ENCODE results near the gene SPSB1.

The SPSB1 gene

DNA sequence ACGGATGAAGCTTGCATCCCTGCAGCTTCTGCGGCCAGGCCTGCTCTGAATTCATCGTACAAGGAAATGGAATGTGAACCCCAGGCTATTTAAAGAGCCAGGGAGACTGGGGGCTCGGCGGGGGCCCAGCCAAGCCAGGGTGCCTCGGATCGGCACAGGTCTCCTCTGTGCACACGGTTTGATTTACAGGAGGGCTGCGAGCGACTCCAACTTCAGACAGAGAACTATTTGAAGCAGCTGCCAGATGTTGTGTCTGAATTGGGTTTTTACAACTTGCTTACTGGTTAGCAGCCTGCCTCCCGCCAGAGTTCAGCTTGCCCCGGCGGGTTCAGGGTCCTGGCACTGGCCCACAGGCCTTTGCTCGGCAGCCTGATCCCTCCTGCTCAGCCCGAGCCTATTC, 83.2 kb downstream of the SPSB1 start:
- ChIA-PET CTCF (no interaction called here), POLR2A (ENCODE audit: low non-redundant PET) (interaction anchor here (0.6 kb wide), 1 partner anchor 111 kb away, joined by 3 read pairs; no protein-coding TSS in a partner anchor)
- no peak overlapping the region for H3K27ac ChIP-seq
- DNase-seq (ENCODE audit: low spot score) = no peak
- TF ChIP-seq, protein P1, sequence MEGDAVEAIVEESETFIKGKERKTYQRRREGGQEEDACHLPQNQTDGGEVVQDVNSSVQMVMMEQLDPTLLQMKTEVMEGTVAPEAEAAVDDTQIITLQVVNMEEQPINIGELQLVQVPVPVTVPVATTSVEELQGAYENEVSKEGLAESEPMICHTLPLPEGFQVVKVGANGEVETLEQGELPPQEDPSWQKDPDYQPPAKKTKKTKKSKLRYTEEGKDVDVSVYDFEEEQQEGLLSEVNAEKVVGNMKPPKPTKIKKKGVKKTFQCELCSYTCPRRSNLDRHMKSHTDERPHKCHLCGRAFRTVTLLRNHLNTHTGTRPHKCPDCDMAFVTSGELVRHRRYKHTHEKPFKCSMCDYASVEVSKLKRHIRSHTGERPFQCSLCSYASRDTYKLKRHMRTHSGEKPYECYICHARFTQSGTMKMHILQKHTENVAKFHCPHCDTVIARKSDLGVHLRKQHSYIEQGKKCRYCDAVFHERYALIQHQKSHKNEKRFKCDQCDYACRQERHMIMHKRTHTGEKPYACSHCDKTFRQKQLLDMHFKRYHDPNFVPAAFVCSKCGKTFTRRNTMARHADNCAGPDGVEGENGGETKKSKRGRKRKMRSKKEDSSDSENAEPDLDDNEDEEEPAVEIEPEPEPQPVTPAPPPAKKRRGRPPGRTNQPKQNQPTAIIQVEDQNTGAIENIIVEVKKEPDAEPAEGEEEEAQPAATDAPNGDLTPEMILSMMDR (conservative IDR thresholded peaks at IDR 0.05; ENCODE audit: low read depth) = no peak

DNA sequence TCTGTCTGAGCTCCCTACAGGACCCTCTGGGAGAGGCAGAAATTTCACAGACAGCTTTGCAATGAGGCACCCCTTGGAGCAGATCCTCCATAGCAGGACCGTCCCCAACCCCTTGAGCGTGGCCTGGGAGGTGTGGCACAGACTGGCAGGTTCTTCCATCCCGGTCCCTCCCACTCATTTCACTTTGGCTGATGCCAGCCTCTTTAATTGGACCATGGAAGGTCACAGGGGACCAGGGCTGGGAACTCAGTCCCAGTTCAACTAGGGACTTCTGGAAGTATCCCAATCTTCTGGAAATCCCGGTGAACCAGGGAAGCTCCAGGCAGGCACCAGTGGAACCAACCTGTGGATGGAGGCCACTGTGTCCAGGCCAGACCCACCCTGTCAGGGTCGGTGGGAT, 83.7 kb downstream of the SPSB1 start:
- ChIA-PET CTCF (no interaction called here), POLR2A (ENCODE audit: low non-redundant PET) (no interaction called here)
- no peak overlapping the region for H3K27ac ChIP-seq
- TF ChIP-seq, protein P1 (conservative IDR thresholded peaks at IDR 0.05; ENCODE audit: low read depth) = no peak
- no peak for DNase-seq (ENCODE audit: low spot score)

DNA sequence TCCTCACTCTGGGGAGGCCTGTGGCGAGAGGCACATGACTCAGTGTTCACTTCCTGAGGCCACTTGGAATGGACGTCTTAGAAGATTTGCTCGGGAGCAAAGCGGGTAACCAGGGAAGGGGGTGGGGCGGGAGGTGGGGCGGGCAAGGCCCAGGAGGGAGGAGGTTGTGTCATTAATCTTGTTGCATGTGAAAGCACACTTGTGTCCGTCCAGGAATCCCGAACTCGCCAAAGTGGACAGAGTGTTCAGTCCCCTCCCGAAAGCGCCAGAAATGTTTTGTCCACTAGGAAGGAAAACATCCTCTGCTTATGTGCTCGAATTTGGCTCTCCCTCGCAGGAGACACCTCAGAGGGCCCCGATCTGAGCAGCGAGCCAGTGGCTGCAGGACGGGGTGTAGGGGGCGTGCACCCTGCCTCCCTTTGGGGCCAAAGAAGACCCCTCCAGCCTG, 84.2 kb downstream of the SPSB1 start:
- ChIA-PET POLR2A (ENCODE audit: low non-redundant PET) (no interaction called here), CTCF (no interaction called here)
- no peak for DNase-seq (ENCODE audit: low spot score)
- H3K27ac ChIP-seq = no peak overlapping the region
- TF ChIP-seq, protein P1 (conservative IDR thresholded peaks at IDR 0.05; ENCODE audit: low read depth) = no peak

DNA sequence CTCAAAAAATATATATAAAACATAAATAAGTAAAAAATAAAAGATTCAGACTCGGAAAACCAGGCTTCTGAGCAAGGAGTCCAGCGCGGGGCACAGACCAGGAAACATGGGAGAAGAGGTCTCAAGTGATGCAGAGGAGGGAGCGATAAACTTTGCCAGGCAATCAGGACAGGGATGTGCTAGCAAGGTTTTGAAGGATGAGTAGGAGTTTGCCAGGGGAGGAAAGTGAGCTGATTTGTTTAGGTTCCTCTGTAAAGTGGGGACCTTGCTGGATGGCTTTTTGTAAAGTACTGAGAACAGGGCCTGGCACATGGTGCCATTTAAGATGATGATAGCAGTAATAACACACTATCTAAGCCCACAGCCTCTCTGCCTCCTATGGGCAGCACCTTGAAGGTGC, 86.1 kb downstream of the SPSB1 start:
- no peak overlapping the region for H3K27ac ChIP-seq
- DNase-seq (ENCODE audit: low spot score) = no peak
- TF ChIP-seq, protein P1 (conservative IDR thresholded peaks at IDR 0.05; ENCODE audit: low read depth) = no peak
- CTCF ChIA-PET = interaction anchor here (0.7 kb wide), 2 partner anchors 69 to 293 kb away, joined by 3 read pairs; no protein-coding TSS in a partner anchor
- POLR2A ChIA-PET (ENCODE audit: low non-redundant PET) = interaction anchor here (0.9 kb wide), 1 partner anchor 1055 kb away, joined by 7 read pairs; no protein-coding TSS in a partner anchor

DNA sequence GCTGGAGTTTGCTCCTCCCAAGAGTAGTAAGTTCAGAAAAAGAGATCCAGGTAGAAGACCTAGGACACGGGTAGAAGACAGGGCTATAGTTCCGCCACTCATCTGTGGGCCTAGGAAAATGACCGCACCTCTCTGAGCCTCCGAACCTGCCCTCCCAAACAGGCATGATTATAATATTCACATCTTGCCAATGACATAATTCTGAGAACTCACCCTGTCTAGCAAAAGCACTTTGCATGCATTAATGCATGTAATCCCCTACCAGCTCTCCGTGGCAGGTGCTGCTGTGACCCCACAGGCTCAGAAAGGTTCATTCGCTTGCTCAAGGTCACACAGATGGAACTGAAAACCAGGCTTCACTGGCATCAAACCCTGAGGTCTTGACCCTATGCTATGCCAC, 88.0 kb downstream of the SPSB1 start:
- POLR2A ChIA-PET (ENCODE audit: low non-redundant PET) = no interaction called here
- TF ChIP-seq, protein P1 (conservative IDR thresholded peaks at IDR 0.05; ENCODE audit: low read depth) = no peak
- CTCF ChIA-PET = no interaction called here
- no peak for DNase-seq (ENCODE audit: low spot score)
- H3K27ac ChIP-seq = no peak overlapping the region

DNA sequence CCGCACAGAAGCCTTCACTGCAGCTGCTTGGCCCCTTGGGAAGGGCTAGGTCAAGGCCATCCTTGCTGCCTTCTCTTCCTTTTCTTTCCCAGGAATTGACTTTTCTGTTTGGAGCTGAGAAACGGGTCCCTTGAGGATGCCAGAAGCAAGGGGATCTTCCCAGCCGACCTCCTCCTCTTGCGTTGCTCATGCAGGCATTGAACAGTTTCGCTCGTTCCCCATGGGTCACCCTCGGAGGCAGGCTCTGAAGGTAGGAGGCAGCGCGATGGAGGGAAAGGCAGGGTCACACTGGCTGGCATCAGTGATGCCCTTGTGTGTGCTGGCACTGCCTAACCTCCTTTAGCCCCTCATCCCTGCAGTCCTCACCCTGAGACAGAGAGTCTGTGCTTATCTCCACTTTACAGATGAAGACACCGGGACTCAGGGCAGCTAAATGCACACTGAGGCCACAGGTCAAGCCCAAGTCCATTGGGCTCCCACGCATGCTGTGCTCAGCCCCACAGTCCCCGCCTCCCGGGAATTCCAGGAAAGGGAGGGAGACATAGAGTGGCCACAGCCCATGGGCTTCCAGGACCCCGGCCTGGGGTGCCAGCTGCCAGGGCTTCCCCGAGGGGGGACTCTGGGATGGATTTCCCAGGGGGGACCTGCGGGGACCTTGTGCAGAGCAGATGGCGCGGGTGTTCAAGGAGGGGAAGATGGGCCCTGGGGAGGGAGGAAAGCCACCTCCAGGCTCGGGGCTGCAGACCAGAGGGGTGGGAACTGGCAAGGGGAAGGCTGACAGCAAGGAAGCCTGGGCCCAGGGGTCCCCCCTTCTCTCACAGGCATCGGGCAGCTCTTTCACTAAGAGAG, 90.2 kb downstream of the SPSB1 start:
- POLR2A ChIA-PET (ENCODE audit: low non-redundant PET) = no interaction called here
- TF ChIP-seq, protein P1 (conservative IDR thresholded peaks at IDR 0.05; ENCODE audit: low read depth) = no peak
- CTCF ChIA-PET = interaction anchor here (0.5 to 0.7 kb wide), 4 partner anchors 15 to 108 kb away, joined by 3 to 6 read pairs (median 4); no protein-coding TSS in a partner anchor
- DNase-seq (ENCODE audit: low spot score) = no peak
- no peak overlapping the region for H3K27ac ChIP-seq
